Measurements from ENCODE around the gene RFPL3. TPM values are rescaled to one million over a fixed set of nuclear protein-coding genes. Genes with fewer than 3 reads are reported as not detected.
A peak's percentile ranks its signal among the peaks of the same experiment; 100 is the strongest.

Gene RFPL3
- total and polyA plus RNA-seq, 10 of the 15 experiments (the other 5 are each of a cell fraction or from before 2014, with no cell fraction given), result not detected

DNA sequence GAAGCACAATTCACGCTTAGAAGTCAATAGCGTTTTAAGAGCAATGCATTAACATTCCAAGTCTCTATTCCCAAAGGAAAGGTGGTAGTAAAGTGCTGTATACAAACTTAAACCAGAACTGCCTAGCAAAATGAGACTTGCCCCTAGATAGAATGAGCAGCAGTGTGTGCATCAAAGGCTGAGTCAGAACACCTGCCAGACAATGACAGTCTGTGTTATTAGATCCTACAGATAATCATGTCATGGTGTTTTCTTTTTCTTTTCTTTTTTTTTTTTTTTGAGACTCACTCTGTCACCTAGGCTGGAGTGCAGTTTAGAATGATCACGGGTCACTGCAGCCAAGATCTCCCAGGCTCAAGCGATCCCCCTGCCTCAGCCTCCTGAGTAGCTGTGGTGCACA is 52.8 kb downstream of the RFPL3 start:
- Histone ChIP-seq H3K9me3 (replicated peaks; ENCODE audit: control insufficient read depth, insufficient read depth, low read length) (no peaks in the 10 kb centered on the region), H3K4me3 (peak overlapping the region; percentile 81; the same call in 1 of the 2 replicates), H3K27ac (ENCODE audit: control insufficient read depth, insufficient read depth) (no peak overlapping the region), H4K20me1 (ENCODE audit: control insufficient read depth, insufficient read depth) (no peaks in the 10 kb centered on the region), H2AFZ (ENCODE audit: control insufficient read depth, low read depth, low read length) (no peak overlapping the region), H3K4me1 (ENCODE audit: control insufficient read depth, insufficient read depth, low read length) (peaks cover 17% of the 10 kb centered on the region; the same call in 1 of the 2 replicates), H3K36me3 (ENCODE audit: control insufficient read depth in 2 of 2, insufficient read depth in 2 of 2, low read length in 1 of 2) (no peaks in the 10 kb centered on the region; a peak in 2 of 4 replicates), H3K9ac (ENCODE audit: control insufficient read depth, insufficient read depth, low read length) (peak overlapping the region; percentile 96; the same call in 1 of the 2 replicates), H3K4me2 (ENCODE audit: control insufficient read depth, insufficient read depth) (peak overlapping the region; percentile 84), H3K27me3 (replicated peaks in 1 of 2; ENCODE audit: control insufficient read depth in 2 of 2, insufficient read depth in 2 of 2, low read length in 1 of 2) (no peaks in the 10 kb centered on the region), H3K79me2 (ENCODE audit: control insufficient read depth, insufficient read depth, low read length) (peaks cover 29% of the 10 kb centered on the region)
- ChIA-PET SMC1A (ENCODE audit: uncharacterized antibody, unreplicated experiment) (interaction anchor here (2.4 kb wide), 1 partner anchor 11 kb away, joined by 14 read pairs; no protein-coding TSS in a partner anchor), RAD21 (ENCODE audit: unreplicated experiment) (no interaction called here), CTCF (interaction anchor here (1.0 to 3.8 kb wide), 3 partner anchors 17 to 69 kb away, joined by 3 to 39 read pairs (median 6); partner anchors contain the start of gene FBXO7), POLR2A (interaction anchor here (1.7 kb wide), 1 partner anchor 65 kb away, joined by 7 read pairs; the partner anchor contains the start of gene FBXO7)
- intact Hi-C loops (cut with micrococcal nuclease; ENCODE audit: unreplicated experiment), result no loop called here
- no TSS peak for BruUV-seq (replicated peaks)
- 96% methylated on average over 2 of the region's 4 CpGs for WGBS (ENCODE audit: insufficient coverage, insufficient replicate concordance, low lambda C conversion rate, missing lambda C conversion rate)
- peak; percentile 12; the same call in 2 of the 3 replicates for ATAC-seq
- no peak for FAIRE-seq
- TF ChIP-seq NBN (IDR thresholded peaks at IDR 0.05) (no peak), ZNF384 (IDR thresholded peaks at IDR 0.05; ENCODE audit: borderline replicate concordance, low read depth, low read length) (no peak), NRF1 (conservative IDR thresholded peaks at IDR 0.05; ENCODE audit: low read depth, low read length) (no peak), TCF12 (IDR thresholded peaks at IDR 0.05; ENCODE audit: low read depth, low read length) (no peak), POU2F2 (IDR thresholded peaks at IDR 0.05; ENCODE audit: borderline replicate concordance, low read depth, low read length) (no peak), EED (IDR thresholded peaks at IDR 0.05; ENCODE audit: low read depth) (no peak), GABPA (IDR thresholded peaks at IDR 0.05; ENCODE audit: low read depth) (no peak), TAF1 (IDR thresholded peaks at IDR 0.05; ENCODE audit: borderline replicate concordance, low read depth, low read length) (no peak), RB1 (IDR thresholded peaks at IDR 0.05; ENCODE audit: borderline replicate concordance) (no peak), TBL1XR1 (IDR thresholded peaks at IDR 0.05; ENCODE audit: low read depth, low read length) (no peak)
- TF ChIP-seq, protein P1, sequence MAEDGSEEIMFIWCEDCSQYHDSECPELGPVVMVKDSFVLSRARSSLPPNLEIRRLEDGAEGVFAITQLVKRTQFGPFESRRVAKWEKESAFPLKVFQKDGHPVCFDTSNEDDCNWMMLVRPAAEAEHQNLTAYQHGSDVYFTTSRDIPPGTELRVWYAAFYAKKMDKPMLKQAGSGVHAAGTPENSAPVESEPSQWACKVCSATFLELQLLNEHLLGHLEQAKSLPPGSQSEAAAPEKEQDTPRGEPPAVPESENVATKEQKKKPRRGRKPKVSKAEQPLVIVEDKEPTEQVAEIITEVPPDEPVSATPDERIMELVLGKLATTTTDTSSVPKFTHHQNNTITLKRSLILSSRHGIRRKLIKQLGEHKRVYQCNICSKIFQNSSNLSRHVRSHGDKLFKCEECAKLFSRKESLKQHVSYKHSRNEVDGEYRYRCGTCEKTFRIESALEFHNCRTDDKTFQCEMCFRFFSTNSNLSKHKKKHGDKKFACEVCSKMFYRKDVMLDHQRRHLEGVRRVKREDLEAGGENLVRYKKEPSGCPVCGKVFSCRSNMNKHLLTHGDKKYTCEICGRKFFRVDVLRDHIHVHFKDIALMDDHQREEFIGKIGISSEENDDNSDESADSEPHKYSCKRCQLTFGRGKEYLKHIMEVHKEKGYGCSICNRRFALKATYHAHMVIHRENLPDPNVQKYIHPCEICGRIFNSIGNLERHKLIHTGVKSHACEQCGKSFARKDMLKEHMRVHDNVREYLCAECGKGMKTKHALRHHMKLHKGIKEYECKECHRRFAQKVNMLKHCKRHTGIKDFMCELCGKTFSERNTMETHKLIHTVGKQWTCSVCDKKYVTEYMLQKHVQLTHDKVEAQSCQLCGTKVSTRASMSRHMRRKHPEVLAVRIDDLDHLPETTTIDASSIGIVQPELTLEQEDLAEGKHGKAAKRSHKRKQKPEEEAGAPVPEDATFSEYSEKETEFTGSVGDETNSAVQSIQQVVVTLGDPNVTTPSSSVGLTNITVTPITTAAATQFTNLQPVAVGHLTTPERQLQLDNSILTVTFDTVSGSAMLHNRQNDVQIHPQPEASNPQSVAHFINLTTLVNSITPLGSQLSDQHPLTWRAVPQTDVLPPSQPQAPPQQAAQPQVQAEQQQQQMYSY (CRISPR knock-in tag; IDR thresholded peaks at IDR 0.05), result no peak
- TF ChIP-seq, protein P2, sequence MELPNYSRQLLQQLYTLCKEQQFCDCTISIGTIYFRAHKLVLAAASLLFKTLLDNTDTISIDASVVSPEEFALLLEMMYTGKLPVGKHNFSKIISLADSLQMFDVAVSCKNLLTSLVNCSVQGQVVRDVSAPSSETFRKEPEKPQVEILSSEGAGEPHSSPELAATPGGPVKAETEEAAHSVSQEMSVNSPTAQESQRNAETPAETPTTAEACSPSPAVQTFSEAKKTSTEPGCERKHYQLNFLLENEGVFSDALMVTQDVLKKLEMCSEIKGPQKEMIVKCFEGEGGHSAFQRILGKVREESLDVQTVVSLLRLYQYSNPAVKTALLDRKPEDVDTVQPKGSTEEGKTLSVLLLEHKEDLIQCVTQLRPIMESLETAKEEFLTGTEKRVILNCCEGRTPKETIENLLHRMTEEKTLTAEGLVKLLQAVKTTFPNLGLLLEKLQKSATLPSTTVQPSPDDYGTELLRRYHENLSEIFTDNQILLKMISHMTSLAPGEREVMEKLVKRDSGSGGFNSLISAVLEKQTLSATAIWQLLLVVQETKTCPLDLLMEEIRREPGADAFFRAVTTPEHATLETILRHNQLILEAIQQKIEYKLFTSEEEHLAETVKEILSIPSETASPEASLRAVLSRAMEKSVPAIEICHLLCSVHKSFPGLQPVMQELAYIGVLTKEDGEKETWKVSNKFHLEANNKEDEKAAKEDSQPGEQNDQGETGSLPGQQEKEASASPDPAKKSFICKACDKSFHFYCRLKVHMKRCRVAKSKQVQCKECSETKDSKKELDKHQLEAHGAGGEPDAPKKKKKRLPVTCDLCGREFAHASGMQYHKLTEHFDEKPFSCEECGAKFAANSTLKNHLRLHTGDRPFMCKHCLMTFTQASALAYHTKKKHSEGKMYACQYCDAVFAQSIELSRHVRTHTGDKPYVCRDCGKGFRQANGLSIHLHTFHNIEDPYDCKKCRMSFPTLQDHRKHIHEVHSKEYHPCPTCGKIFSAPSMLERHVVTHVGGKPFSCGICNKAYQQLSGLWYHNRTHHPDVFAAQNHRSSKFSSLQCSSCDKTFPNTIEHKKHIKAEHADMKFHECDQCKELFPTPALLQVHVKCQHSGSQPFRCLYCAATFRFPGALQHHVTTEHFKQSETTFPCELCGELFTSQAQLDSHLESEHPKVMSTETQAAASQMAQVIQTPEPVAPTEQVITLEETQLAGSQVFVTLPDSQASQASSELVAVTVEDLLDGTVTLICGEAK (IDR thresholded peaks at IDR 0.05; ENCODE audit: borderline replicate concordance), result no peak
- DNase-seq (ENCODE audit: low read depth, low spot score), result no peak
- in situ Hi-C loops (cut with MboI), result no loop called here

Measured in GM12878 (cell line).